ENCODE measurements around the gene PKMYT1. TPM values are rescaled to one million over a fixed set of nuclear protein-coding genes. Genes with fewer than 3 reads are reported as not detected.

PKMYT1 gene
- total and polyA plus RNA-seq, 9 of the 15 experiments (the other 6 are each of a cell fraction or from before 2014, with no cell fraction given): 8.7 to 201 (median 37.8) TPM

DNA sequence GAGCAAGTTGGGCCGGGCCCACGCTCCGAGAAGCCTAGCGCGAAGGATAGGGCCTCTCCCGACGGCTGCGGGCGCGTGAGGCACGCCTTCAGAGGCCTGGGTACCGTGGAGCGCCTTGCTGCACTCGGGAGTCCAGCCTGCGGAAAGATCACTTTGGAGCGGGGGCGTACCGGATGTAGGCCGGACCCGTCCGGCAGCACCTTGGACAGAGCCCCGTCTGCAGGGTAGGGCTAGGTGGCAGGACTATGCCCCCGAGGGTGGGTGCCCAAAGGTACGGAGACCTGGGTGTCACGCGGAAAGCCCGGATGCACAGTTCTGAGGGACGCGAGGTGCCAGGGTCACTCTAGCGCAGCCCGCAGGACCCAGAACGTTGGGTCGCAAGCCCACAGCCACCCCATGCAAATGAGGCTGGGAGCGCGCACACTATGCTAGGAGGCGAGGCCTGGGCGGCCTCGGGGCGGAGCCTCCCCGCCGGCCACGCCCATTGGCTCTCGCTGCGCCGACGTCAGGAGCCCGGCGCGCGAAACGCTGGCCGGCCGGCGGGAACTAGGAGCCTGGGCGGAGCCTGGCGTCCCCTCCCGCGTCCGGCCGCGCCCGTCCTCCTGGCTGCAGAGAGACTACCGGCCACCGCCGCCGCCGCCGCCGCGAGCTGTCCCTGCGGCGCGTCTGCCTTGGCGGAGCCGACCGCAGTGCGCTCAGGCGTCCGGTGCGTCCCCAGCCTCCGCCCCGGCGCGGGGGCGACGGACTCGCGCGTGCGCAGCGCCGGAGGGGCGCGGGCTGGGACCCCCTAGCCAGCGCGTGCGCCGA is 11.3 kb downstream of the PKMYT1 start, which contains the start of gene PAQR4 (continued):
- TF ChIP-seq NFYB (IDR thresholded peaks at IDR 0.05; ENCODE audit: extremely low read depth, insufficient read length) (peak; percentile 61), EP300 (IDR thresholded peaks at IDR 0.05; ENCODE audit: low read length) (0 out of 2 replicates have a peak, but pooled peaks have one; percentile 15), E2F3 (CRISPR knock-in tag; IDR thresholded peaks at IDR 0.05) (peak; percentile 96), ZNF431 (CRISPR knock-in tag; IDR thresholded peaks at IDR 0.05) (peak; percentile 59; the same call in 1 of the 2 replicates), ZNF165 (CRISPR knock-in tag; IDR thresholded peaks at IDR 0.05; ENCODE audit: borderline replicate concordance) (0 out of 2 replicates have a peak, but pooled peaks have one; percentile 25), CHCHD3 (CRISPR knock-in tag; IDR thresholded peaks at IDR 0.05) (no peak), C11orf30 (IDR thresholded peaks at IDR 0.05; ENCODE audit: low read depth) (no peak), NCOR1 (IDR thresholded peaks at IDR 0.05) (no peak)
- TF ChIP-seq, protein P1, sequence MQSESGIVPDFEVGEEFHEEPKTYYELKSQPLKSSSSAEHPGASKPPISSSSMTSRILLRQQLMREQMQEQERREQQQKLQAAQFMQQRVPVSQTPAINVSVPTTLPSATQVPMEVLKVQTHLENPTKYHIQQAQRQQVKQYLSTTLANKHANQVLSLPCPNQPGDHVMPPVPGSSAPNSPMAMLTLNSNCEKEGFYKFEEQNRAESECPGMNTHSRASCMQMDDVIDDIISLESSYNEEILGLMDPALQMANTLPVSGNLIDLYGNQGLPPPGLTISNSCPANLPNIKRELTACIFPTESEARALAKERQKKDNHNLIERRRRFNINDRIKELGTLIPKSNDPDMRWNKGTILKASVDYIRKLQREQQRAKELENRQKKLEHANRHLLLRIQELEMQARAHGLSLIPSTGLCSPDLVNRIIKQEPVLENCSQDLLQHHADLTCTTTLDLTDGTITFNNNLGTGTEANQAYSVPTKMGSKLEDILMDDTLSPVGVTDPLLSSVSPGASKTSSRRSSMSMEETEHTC (IDR thresholded peaks at IDR 0.05): 0 out of 2 replicates have a peak, but pooled peaks have one; percentile 28
- TF ChIP-seq, protein P2, sequence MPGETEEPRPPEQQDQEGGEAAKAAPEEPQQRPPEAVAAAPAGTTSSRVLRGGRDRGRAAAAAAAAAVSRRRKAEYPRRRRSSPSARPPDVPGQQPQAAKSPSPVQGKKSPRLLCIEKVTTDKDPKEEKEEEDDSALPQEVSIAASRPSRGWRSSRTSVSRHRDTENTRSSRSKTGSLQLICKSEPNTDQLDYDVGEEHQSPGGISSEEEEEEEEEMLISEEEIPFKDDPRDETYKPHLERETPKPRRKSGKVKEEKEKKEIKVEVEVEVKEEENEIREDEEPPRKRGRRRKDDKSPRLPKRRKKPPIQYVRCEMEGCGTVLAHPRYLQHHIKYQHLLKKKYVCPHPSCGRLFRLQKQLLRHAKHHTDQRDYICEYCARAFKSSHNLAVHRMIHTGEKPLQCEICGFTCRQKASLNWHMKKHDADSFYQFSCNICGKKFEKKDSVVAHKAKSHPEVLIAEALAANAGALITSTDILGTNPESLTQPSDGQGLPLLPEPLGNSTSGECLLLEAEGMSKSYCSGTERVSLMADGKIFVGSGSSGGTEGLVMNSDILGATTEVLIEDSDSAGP (CRISPR knock-in tag; IDR thresholded peaks at IDR 0.05): peak; percentile 49; the same call in 1 of the 2 replicates
- TF ChIP-seq, protein P3, sequence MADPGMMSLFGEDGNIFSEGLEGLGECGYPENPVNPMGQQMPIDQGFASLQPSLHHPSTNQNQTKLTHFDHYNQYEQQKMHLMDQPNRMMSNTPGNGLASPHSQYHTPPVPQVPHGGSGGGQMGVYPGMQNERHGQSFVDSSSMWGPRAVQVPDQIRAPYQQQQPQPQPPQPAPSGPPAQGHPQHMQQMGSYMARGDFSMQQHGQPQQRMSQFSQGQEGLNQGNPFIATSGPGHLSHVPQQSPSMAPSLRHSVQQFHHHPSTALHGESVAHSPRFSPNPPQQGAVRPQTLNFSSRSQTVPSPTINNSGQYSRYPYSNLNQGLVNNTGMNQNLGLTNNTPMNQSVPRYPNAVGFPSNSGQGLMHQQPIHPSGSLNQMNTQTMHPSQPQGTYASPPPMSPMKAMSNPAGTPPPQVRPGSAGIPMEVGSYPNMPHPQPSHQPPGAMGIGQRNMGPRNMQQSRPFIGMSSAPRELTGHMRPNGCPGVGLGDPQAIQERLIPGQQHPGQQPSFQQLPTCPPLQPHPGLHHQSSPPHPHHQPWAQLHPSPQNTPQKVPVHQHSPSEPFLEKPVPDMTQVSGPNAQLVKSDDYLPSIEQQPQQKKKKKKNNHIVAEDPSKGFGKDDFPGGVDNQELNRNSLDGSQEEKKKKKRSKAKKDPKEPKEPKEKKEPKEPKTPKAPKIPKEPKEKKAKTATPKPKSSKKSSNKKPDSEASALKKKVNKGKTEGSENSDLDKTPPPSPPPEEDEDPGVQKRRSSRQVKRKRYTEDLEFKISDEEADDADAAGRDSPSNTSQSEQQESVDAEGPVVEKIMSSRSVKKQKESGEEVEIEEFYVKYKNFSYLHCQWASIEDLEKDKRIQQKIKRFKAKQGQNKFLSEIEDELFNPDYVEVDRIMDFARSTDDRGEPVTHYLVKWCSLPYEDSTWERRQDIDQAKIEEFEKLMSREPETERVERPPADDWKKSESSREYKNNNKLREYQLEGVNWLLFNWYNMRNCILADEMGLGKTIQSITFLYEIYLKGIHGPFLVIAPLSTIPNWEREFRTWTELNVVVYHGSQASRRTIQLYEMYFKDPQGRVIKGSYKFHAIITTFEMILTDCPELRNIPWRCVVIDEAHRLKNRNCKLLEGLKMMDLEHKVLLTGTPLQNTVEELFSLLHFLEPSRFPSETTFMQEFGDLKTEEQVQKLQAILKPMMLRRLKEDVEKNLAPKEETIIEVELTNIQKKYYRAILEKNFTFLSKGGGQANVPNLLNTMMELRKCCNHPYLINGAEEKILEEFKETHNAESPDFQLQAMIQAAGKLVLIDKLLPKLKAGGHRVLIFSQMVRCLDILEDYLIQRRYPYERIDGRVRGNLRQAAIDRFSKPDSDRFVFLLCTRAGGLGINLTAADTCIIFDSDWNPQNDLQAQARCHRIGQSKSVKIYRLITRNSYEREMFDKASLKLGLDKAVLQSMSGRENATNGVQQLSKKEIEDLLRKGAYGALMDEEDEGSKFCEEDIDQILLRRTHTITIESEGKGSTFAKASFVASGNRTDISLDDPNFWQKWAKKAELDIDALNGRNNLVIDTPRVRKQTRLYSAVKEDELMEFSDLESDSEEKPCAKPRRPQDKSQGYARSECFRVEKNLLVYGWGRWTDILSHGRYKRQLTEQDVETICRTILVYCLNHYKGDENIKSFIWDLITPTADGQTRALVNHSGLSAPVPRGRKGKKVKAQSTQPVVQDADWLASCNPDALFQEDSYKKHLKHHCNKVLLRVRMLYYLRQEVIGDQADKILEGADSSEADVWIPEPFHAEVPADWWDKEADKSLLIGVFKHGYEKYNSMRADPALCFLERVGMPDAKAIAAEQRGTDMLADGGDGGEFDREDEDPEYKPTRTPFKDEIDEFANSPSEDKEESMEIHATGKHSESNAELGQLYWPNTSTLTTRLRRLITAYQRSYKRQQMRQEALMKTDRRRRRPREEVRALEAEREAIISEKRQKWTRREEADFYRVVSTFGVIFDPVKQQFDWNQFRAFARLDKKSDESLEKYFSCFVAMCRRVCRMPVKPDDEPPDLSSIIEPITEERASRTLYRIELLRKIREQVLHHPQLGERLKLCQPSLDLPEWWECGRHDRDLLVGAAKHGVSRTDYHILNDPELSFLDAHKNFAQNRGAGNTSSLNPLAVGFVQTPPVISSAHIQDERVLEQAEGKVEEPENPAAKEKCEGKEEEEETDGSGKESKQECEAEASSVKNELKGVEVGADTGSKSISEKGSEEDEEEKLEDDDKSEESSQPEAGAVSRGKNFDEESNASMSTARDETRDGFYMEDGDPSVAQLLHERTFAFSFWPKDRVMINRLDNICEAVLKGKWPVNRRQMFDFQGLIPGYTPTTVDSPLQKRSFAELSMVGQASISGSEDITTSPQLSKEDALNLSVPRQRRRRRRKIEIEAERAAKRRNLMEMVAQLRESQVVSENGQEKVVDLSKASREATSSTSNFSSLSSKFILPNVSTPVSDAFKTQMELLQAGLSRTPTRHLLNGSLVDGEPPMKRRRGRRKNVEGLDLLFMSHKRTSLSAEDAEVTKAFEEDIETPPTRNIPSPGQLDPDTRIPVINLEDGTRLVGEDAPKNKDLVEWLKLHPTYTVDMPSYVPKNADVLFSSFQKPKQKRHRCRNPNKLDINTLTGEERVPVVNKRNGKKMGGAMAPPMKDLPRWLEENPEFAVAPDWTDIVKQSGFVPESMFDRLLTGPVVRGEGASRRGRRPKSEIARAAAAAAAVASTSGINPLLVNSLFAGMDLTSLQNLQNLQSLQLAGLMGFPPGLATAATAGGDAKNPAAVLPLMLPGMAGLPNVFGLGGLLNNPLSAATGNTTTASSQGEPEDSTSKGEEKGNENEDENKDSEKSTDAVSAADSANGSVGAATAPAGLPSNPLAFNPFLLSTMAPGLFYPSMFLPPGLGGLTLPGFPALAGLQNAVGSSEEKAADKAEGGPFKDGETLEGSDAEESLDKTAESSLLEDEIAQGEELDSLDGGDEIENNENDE (IDR thresholded peaks at IDR 0.05; ENCODE audit: low read depth, low read length): no peak
